ENCODE data around the gene MCTP1. TPM values are rescaled to one million over a fixed set of nuclear protein-coding genes. Genes with fewer than 3 reads are reported as not detected.

The MCTP1 gene
- total and polyA plus RNA-seq, 2 of the 13 experiments (the other 11 are each of a cell fraction or from before 2014, with no cell fraction given), result 0.15 to 0.48 TPM

- TF ChIP-seq ZNF597 (CRISPR knock-in tag; IDR thresholded peaks at IDR 0.05), result no peak
Measured at GRCh38 chr5:94810877-94811276, 474.0 kb downstream of the MCTP1 start (continued).

- Histone ChIP-seq H3K4me2 (ENCODE audit: low read depth, low read length) (no peak overlapping the region), H3K27me3 (ENCODE audit: control insufficient read depth in 1 of 2, insufficient read depth in 2 of 2, low read length in 2 of 2) (no peaks in the 10 kb centered on the region; a peak in 1 of 5 replicates), H3K4me1 (ENCODE audit: insufficient read depth, low read length) (no peaks in the 10 kb centered on the region), H3K9me3 (ENCODE audit: low read length) (no peaks in the 10 kb centered on the region), H3K9ac (ENCODE audit: insufficient read depth, low read depth, low read length) (no peak overlapping the region), H3K36me3 (replicated peaks in 1 of 2; ENCODE audit: control insufficient read depth in 1 of 2, insufficient read depth in 2 of 2, low read length in 2 of 2) (no peaks in the 10 kb centered on the region), H3K4me3 (replicated peaks in 1 of 3; ENCODE audit: insufficient read depth in 1 of 3, low read depth in 2 of 3, low read length in 3 of 3) (no peak overlapping the region), H4K20me1 (ENCODE audit: insufficient read depth, low read length) (no peaks in the 10 kb centered on the region), H3K79me2 (ENCODE audit: insufficient read depth, low read length) (no peaks in the 10 kb centered on the region), H3K27ac (ENCODE audit: extremely low read length, insufficient read depth, low read length) (no peak overlapping the region), H2AFZ (ENCODE audit: low read length) (no peak overlapping the region)
- intact Hi-C loops (cut with micrococcal nuclease; ENCODE audit: unreplicated experiment), result no loop called here
- no peak for DNase-seq (ENCODE audit: low spot score)
- CTCF ChIA-PET (ENCODE audit: low intra/inter-chr PET ratio, low total read pairs), result no interaction called here
- in situ Hi-C loops (cut with HindIII; ENCODE audit: extremely low pct_ligation_motif_present, low pct_unique_long_range_greater_than_20kb), result no loop called here
- no peak for FAIRE-seq
- BruUV-seq (replicated peaks), result no TSS peak
- no peak for TF ChIP-seq ZBTB1 (CRISPR knock-in tag; IDR thresholded peaks at IDR 0.05; ENCODE audit: borderline replicate concordance)
- no peak for TF ChIP-seq ZBTB38 (CRISPR knock-in tag; IDR thresholded peaks at IDR 0.05)
- ATAC-seq, result no peak
- POLR2A ChIA-PET, result no interaction called here
Measured at GRCh38 chr5:94810281-94810680, 474.6 kb downstream of the MCTP1 start.

GRCh38 chr5:94808497-94808896 is 476.4 kb downstream of the MCTP1 start:
- TF ChIP-seq SIN3B (IDR thresholded peaks at IDR 0.05; ENCODE audit: low read length) (no peak), IRF2 (CRISPR knock-in tag; IDR thresholded peaks at IDR 0.05) (no peak), BCL3 (CRISPR knock-in tag; IDR thresholded peaks at IDR 0.05) (no peak)
- intact Hi-C loops (cut with micrococcal nuclease; ENCODE audit: unreplicated experiment), result no loop called here
- BruUV-seq (replicated peaks), result no TSS peak
- H3K4me2 ChIP-seq (ENCODE audit: low read depth, low read length), result no peak overlapping the region
- no peaks in the 10 kb centered on the region for H3K9me3 ChIP-seq (ENCODE audit: low read length)
- no peak overlapping the region for H2AFZ ChIP-seq (ENCODE audit: low read length)
- H3K4me3 ChIP-seq (replicated peaks in 1 of 3; ENCODE audit: insufficient read depth in 1 of 3, low read depth in 2 of 3, low read length in 3 of 3), result no peak overlapping the region
- CTCF ChIA-PET (ENCODE audit: low intra/inter-chr PET ratio, low total read pairs), result no interaction called here
- no peaks in the 10 kb centered on the region for H3K4me1 ChIP-seq (ENCODE audit: insufficient read depth, low read length)
- no peaks in the 10 kb centered on the region for H3K36me3 ChIP-seq (replicated peaks in 1 of 2; ENCODE audit: control insufficient read depth in 1 of 2, insufficient read depth in 2 of 2, low read length in 2 of 2)
- H4K20me1 ChIP-seq (ENCODE audit: insufficient read depth, low read length), result no peaks in the 10 kb centered on the region
- DNase-seq (ENCODE audit: low spot score) (no peak), FAIRE-seq (no peak), ATAC-seq (no peak)
- in situ Hi-C loops (cut with HindIII; ENCODE audit: extremely low pct_ligation_motif_present, low pct_unique_long_range_greater_than_20kb), result no loop called here
- H3K27ac ChIP-seq (ENCODE audit: extremely low read length, insufficient read depth, low read length), result no peak overlapping the region
- H3K79me2 ChIP-seq (ENCODE audit: insufficient read depth, low read length), result no peaks in the 10 kb centered on the region
- H3K9ac ChIP-seq (ENCODE audit: insufficient read depth, low read depth, low read length), result no peak overlapping the region
- H3K27me3 ChIP-seq (ENCODE audit: control insufficient read depth in 1 of 2, insufficient read depth in 2 of 2, low read length in 2 of 2), result no peaks in the 10 kb centered on the region
- POLR2A ChIA-PET, result no interaction called here
